Activated CD4-positive, CD25-positive, alpha-beta regulatory T cell treated with anti-CD3 and anti-CD28 coated beads, Interleukin-2, amount 50 U/mL, for 16 hours (primary cell): ENCODE data around the gene MYMX.
A peak's percentile ranks its signal among the peaks of the same experiment; 100 is the strongest.

Source experiments
- DNase-seq: peaks from one replicate; pipeline ENCODE4 v3.0.0-alpha.2; 2020; ENCODE audit warnings: low read depth, low spot score

Gene MYMX

GRCh38 chr6:44250718-44251123, 34.0 kb downstream of the MYMX start:
- no peak for DNase-seq

GRCh38 chr6:44251576-44252524, 35.1 kb downstream of the MYMX start:
- DNase-seq, result no peak

GRCh38 chr6:44253307-44254101, 36.8 kb downstream of the MYMX start:
- DNase-seq, result peak; percentile 46

GRCh38 chr6:44254191-44255104, 37.7 kb downstream of the MYMX start:
- no peak for DNase-seq

- DNase-seq, result no peak
Observed at GRCh38 chr6:44255105-44255808, 38.5 kb downstream of the MYMX start.

GRCh38 chr6:44255871-44256774, 39.4 kb downstream of the MYMX start:
- no peak for DNase-seq

GRCh38 chr6:44256775-44257024, 40.0 kb downstream of the MYMX start:
- DNase-seq, result no peak

- DNase-seq, result no peak
Observed at GRCh38 chr6:44257025-44257752, 40.5 kb downstream of the MYMX start, which contains the start of gene SLC35B2. Gene SLC35B2 (minus strand): TSS chr6:44257528. CDS start chr6:44257410, 118 bp downstream.

- DNase-seq, result no peak
Observed at GRCh38 chr6:44257753-44258324, 41.1 kb downstream of the MYMX start.

- DNase-seq, result no peak
Observed at GRCh38 chr6:44258325-44258863, 41.7 kb downstream of the MYMX start.

GRCh38 chr6:44258921-44259320, 42.2 kb downstream of the MYMX start:
- no peak for DNase-seq

GRCh38 chr6:44260011-44260410, 43.3 kb downstream of the MYMX start:
- DNase-seq, result no peak

- DNase-seq, result no peak
Observed at GRCh38 chr6:44260451-44261297, 43.9 kb downstream of the MYMX start.

GRCh38 chr6:44261581-44261980, 44.9 kb downstream of the MYMX start:
- no peak for DNase-seq

- no peak for DNase-seq
Observed at GRCh38 chr6:44262467-44263353, 46.0 kb downstream of the MYMX start.

GRCh38 chr6:44263354-44264100, 46.8 kb downstream of the MYMX start:
- no peak for DNase-seq
